Measurements from ENCODE around the gene ODAPH. TPM values are rescaled to one million over a fixed set of nuclear protein-coding genes. Genes with fewer than 3 reads are reported as not detected.
A peak's percentile ranks its signal among the peaks of the same experiment; 100 is the strongest.

Gene ODAPH
- polyA plus RNA-seq, 1 of the 3 experiments (the other 2 are of a cell fraction): 0.03 TPM

DNA sequence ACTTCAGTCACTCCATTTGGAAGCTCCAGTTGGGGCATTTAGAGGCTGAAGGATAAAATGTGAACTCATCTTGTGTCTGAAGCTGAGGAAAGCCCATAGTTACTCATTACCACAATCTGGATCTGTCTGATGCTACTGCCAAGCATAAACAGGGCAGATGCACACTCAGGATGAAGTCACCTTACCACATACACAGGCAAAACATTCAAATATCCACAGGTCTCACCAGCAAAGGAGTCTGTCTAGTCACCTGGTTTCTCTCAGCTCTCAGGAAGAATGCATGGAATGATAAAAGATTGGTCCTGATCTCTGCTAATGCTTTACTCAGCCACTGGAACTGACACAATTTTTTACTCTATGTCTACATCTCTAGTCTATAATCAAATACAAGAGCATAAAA is 13.0 kb upstream of the ODAPH start:
- CTCF ChIA-PET: interaction anchor here (0.9 to 1.4 kb wide), 2 partner anchors 28 to 110 kb away, joined by 3 to 4 read pairs; no protein-coding TSS in a partner anchor
- H3K9me3 ChIP-seq: no peaks in the 10 kb centered on the region
- no peaks in the 10 kb centered on the region for H3K27me3 ChIP-seq (ENCODE audit: insufficient read depth)
- no peaks in the 10 kb centered on the region for H3K79me2 ChIP-seq (ENCODE audit: insufficient read depth)
- no peak for DNase-seq
- no peaks in the 10 kb centered on the region for H3K36me3 ChIP-seq (replicated peaks in 1 of 2; ENCODE audit: control insufficient read depth in 1 of 2, insufficient read depth in 2 of 2, low read length in 1 of 2)
- no peaks in the 10 kb centered on the region for H4K20me1 ChIP-seq (ENCODE audit: insufficient read depth)
- POLR2A ChIA-PET: no interaction called here
- no peak overlapping the region for H3K4me2 ChIP-seq
- H3K9ac ChIP-seq: no peak overlapping the region
- peaks cover 0 to 3% of the 10 kb centered on the region in 2 experiments; a peak in 1 of 4 replicates for H3K4me1 ChIP-seq (ENCODE audit: control insufficient read depth in 1 of 2, insufficient read depth in 2 of 2, low read depth in 1 of 2, low read length in 1 of 2)
- H3F3A ChIP-seq (replicated peaks; ENCODE audit: insufficient read depth): peaks cover 20% of the 10 kb centered on the region
- H3K27ac ChIP-seq (ENCODE audit: low read depth in 2 of 2, low read length in 1 of 2): peak overlapping the region in 1 of 2 experiments; percentile 50; a peak in 2 of 4 replicates
- H2AFZ ChIP-seq (ENCODE audit: low read depth): no peak overlapping the region
- no peaks in the 10 kb centered on the region for H3K9me2 ChIP-seq
- no peak overlapping the region for H3K4me3 ChIP-seq (ENCODE audit: low read depth in 2 of 2, low read length in 1 of 2)
- TF ChIP-seq TAF1 (IDR thresholded peaks at IDR 0.05; ENCODE audit: borderline replicate concordance, low read depth, low read length) (no peak), SIN3A (IDR thresholded peaks at IDR 0.05; ENCODE audit: borderline replicate concordance, low read depth, low read length) (no peak), FOXM1 (IDR thresholded peaks at IDR 0.05; ENCODE audit: low read depth) (0 out of 2 replicates have a peak, but pooled peaks have one; percentile 66), TEAD4 (IDR thresholded peaks at IDR 0.05; ENCODE audit: borderline replicate concordance, insufficient read depth) (peak; percentile 90), MXI1 (IDR thresholded peaks at IDR 0.05; ENCODE audit: low read depth, low read length) (no peak), SMC3 (IDR thresholded peaks at IDR 0.05; ENCODE audit: low read depth, low read length) (no peak), EP300 (IDR thresholded peaks at IDR 0.05; ENCODE audit: borderline replicate concordance in 1 of 2, low read depth in 1 of 2, low read length in 1 of 2) (peak in 1 of 2 experiments; percentile 82; a peak in 1 of 4 replicates), TCF12 (IDR thresholded peaks at IDR 0.05) (peak; percentile 97), EZH2phosphoT487 (IDR thresholded peaks at IDR 0.05; ENCODE audit: borderline replicate concordance, low read depth) (no peak), YY1 (IDR thresholded peaks at IDR 0.05; ENCODE audit: low read depth) (no peak), POLR2AphosphoS5 (IDR thresholded peaks at IDR 0.05; ENCODE audit: low read depth, low read length) (peak; percentile 58), GABPA (IDR thresholded peaks at IDR 0.05; ENCODE audit: low read depth) (no peak), ELF1 (IDR thresholded peaks at IDR 0.05) (no peak), GATA2 (CRISPR knock-in tag; IDR thresholded peaks at IDR 0.05) (no peak), NFIC (IDR thresholded peaks at IDR 0.05; ENCODE audit: borderline replicate concordance) (peak; percentile 61), RXRA (IDR thresholded peaks at IDR 0.05; ENCODE audit: borderline replicate concordance, low read depth) (peak; percentile 67; the same call in 1 of the 2 replicates), FOXJ3 (CRISPR knock-in tag; IDR thresholded peaks at IDR 0.05) (no peak), FOSL2 (IDR thresholded peaks at IDR 0.05; ENCODE audit: borderline replicate concordance, low read depth) (peak; percentile 75), NRF1 (IDR thresholded peaks at IDR 0.05; ENCODE audit: low read depth, low read length) (no peak), RCOR1 (IDR thresholded peaks at IDR 0.05; ENCODE audit: low read length) (no peak), CHD2 (IDR thresholded peaks at IDR 0.05; ENCODE audit: low read length, partially characterized antibody) (no peak)
- TF ChIP-seq, protein P1, sequence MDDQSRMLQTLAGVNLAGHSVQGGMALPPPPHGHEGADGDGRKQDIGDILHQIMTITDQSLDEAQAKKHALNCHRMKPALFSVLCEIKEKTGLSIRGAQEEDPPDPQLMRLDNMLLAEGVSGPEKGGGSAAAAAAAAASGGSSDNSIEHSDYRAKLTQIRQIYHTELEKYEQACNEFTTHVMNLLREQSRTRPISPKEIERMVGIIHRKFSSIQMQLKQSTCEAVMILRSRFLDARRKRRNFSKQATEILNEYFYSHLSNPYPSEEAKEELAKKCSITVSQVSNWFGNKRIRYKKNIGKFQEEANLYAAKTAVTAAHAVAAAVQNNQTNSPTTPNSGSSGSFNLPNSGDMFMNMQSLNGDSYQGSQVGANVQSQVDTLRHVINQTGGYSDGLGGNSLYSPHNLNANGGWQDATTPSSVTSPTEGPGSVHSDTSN (IDR thresholded peaks at IDR 0.05): peak; percentile 84
- TF ChIP-seq, protein P2, sequence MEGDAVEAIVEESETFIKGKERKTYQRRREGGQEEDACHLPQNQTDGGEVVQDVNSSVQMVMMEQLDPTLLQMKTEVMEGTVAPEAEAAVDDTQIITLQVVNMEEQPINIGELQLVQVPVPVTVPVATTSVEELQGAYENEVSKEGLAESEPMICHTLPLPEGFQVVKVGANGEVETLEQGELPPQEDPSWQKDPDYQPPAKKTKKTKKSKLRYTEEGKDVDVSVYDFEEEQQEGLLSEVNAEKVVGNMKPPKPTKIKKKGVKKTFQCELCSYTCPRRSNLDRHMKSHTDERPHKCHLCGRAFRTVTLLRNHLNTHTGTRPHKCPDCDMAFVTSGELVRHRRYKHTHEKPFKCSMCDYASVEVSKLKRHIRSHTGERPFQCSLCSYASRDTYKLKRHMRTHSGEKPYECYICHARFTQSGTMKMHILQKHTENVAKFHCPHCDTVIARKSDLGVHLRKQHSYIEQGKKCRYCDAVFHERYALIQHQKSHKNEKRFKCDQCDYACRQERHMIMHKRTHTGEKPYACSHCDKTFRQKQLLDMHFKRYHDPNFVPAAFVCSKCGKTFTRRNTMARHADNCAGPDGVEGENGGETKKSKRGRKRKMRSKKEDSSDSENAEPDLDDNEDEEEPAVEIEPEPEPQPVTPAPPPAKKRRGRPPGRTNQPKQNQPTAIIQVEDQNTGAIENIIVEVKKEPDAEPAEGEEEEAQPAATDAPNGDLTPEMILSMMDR (IDR thresholded peaks at IDR 0.05): no peak
- TF ChIP-seq, protein P3, sequence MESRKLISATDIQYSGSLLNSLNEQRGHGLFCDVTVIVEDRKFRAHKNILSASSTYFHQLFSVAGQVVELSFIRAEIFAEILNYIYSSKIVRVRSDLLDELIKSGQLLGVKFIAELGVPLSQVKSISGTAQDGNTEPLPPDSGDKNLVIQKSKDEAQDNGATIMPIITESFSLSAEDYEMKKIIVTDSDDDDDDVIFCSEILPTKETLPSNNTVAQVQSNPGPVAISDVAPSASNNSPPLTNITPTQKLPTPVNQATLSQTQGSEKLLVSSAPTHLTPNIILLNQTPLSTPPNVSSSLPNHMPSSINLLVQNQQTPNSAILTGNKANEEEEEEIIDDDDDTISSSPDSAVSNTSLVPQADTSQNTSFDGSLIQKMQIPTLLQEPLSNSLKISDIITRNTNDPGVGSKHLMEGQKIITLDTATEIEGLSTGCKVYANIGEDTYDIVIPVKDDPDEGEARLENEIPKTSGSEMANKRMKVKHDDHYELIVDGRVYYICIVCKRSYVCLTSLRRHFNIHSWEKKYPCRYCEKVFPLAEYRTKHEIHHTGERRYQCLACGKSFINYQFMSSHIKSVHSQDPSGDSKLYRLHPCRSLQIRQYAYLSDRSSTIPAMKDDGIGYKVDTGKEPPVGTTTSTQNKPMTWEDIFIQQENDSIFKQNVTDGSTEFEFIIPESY (IDR thresholded peaks at IDR 0.05; ENCODE audit: borderline replicate concordance, low read depth): no peak; the same call in 1 of the 2 replicates
- TF ChIP-seq, protein P4, sequence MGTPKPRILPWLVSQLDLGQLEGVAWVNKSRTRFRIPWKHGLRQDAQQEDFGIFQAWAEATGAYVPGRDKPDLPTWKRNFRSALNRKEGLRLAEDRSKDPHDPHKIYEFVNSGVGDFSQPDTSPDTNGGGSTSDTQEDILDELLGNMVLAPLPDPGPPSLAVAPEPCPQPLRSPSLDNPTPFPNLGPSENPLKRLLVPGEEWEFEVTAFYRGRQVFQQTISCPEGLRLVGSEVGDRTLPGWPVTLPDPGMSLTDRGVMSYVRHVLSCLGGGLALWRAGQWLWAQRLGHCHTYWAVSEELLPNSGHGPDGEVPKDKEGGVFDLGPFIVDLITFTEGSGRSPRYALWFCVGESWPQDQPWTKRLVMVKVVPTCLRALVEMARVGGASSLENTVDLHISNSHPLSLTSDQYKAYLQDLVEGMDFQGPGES (IDR thresholded peaks at IDR 0.05; ENCODE audit: low read depth, low read length): no peak
- TF ChIP-seq, protein P5, sequence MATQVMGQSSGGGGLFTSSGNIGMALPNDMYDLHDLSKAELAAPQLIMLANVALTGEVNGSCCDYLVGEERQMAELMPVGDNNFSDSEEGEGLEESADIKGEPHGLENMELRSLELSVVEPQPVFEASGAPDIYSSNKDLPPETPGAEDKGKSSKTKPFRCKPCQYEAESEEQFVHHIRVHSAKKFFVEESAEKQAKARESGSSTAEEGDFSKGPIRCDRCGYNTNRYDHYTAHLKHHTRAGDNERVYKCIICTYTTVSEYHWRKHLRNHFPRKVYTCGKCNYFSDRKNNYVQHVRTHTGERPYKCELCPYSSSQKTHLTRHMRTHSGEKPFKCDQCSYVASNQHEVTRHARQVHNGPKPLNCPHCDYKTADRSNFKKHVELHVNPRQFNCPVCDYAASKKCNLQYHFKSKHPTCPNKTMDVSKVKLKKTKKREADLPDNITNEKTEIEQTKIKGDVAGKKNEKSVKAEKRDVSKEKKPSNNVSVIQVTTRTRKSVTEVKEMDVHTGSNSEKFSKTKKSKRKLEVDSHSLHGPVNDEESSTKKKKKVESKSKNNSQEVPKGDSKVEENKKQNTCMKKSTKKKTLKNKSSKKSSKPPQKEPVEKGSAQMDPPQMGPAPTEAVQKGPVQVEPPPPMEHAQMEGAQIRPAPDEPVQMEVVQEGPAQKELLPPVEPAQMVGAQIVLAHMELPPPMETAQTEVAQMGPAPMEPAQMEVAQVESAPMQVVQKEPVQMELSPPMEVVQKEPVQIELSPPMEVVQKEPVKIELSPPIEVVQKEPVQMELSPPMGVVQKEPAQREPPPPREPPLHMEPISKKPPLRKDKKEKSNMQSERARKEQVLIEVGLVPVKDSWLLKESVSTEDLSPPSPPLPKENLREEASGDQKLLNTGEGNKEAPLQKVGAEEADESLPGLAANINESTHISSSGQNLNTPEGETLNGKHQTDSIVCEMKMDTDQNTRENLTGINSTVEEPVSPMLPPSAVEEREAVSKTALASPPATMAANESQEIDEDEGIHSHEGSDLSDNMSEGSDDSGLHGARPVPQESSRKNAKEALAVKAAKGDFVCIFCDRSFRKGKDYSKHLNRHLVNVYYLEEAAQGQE (IDR thresholded peaks at IDR 0.05; ENCODE audit: low read depth, low read length): no peak
